HCT116 (cell line): ENCODE results near the gene ARHGEF3. TPM values are rescaled to one million over a fixed set of nuclear protein-coding genes. Genes with fewer than 3 reads are reported as not detected.

ENCODE experiments used
- ATAC-seq: fragments of 200-7000 bp; cut with Tn5 transposase; 2 replicates; pipeline ENCODE4 v1.9.1; 2020; ENCODE audit warnings: mild to moderate bottlenecking, moderate library complexity
- BruUV-seq: library from RNA; stranded (reverse); fragments of 400-500 nt; replicated peaks from 2 replicates; lab custom pipeline; 2021; lab: Mats Ljungman, UMichigan
- CTCF ChIA-PET: fragments of 300-600 bp; sonication (Branson Sonifier 250); formaldehyde crosslinking; loops from one replicate; lab custom pipeline; 2021; ENCODE audit warnings: antibody characterized with exemption; lab: Charles Lee
- POLR2A ChIA-PET: fragments of 300-600, 350-600 bp; sonication (Branson Sonifier 250); formaldehyde crosslinking; loops from one replicate; lab custom pipeline; 2021; ENCODE audit warnings: antibody characterized with exemption; lab: Charles Lee
- RAD21 ChIA-PET, 2 experiments: fragments of 300-600 bp; sonication (Branson Sonifier 250); formaldehyde crosslinking; loops; one replicate each; lab custom pipeline; 2023; ENCODE audit warnings: low total read pairs in 2 of 2; ENCODE audit not compliant: uncharacterized antibody in 2 of 2, unreplicated experiment in 2 of 2, low non-redundant PET in 1 of 2; lab: Charles Lee
- DNase-seq: peaks from one replicate; pipeline ENCODE4 v3.0.0-alpha.2; 2010; ENCODE audit warnings: low read depth, low spot score
- H2AFZ ChIP-seq: fragments of 200-600 bp; shearing (Covaris generic), sonication (generic); 2 replicates; pipeline ENCODE4 v1.6.1; 2017; ENCODE audit warnings: low read depth, mixed run types, mixed read lengths, antibody characterized with exemption, low read length; ENCODE audit not compliant: poor library complexity, severe bottlenecking
- H3K27ac ChIP-seq: 2 replicates; pipeline ENCODE4 v1.5.1; 2012; ENCODE audit warnings: low read depth, low read length
- H3K27me3 ChIP-seq: fragments of 200-600 bp; sonication (generic); 2 replicates; pipeline ENCODE4 v1.6.1; 2016; ENCODE audit warnings: mixed run types, low read length, mixed read lengths; ENCODE audit not compliant: insufficient read depth
- H3K36me3 ChIP-seq, 2 experiments: fragments of 200-500 bp in 1 of 2; fragments of 200-600 bp in 1 of 2; sonication (Bioruptor generic) in 1 of 2; sonication (generic) in 1 of 2; 2 replicates each; pipeline versions ENCODE4 v1.5.1 to v1.6.1; 2014 to 2016; ENCODE audit warnings: low read length in 2 of 2, inconsistent platforms in 1 of 2, mixed read lengths in 1 of 2, mixed run types in 1 of 2; ENCODE audit not compliant: insufficient read depth in 2 of 2, control insufficient read depth in 1 of 2
- H3K4me1 ChIP-seq, 2 experiments: fragments of 200-600 bp in 1 of 2; sonication (generic) in 1 of 2; 2 replicates each; pipeline versions ENCODE4 v1.5.1 to v1.6.1; 2012 to 2017; ENCODE audit warnings: low read length in 2 of 2, inconsistent platforms in 1 of 2, mild to moderate bottlenecking in 1 of 2, mixed read lengths in 1 of 2, mixed run types in 1 of 2, moderate library complexity in 1 of 2; ENCODE audit not compliant: insufficient read depth in 2 of 2, control insufficient read depth in 1 of 2
- H3K4me2 ChIP-seq: fragments of 200-600 bp; sonication (generic); 2 replicates; pipeline ENCODE4 v1.6.1; 2017; ENCODE audit warnings: mixed run types, low read length, mixed read lengths
- H3K4me3 ChIP-seq, 2 experiments: fragments of 200-600 bp in 1 of 2; sonication (generic) in 1 of 2; replicated peaks in 1 of 2; 2 replicates each; pipeline ENCODE4 v1.5.1; 2011 to 2016; ENCODE audit warnings: low read length in 2 of 2, control low read depth in 1 of 2, low read depth in 1 of 2, mild to moderate bottlenecking in 1 of 2, mixed read lengths in 1 of 2, mixed run types in 1 of 2
- H3K79me2 ChIP-seq: fragments of 200-600 bp; sonication (generic); 2 replicates; pipeline ENCODE4 v1.6.1; 2017; ENCODE audit warnings: mild to moderate bottlenecking, mixed run types, low read length, moderate library complexity, mixed read lengths; ENCODE audit not compliant: insufficient read depth
- H3K9ac ChIP-seq: fragments of 200-600 bp; sonication (generic); 2 replicates; pipeline ENCODE4 v1.6.1; 2016; ENCODE audit warnings: low read length, mixed read lengths
- H3K9me2 ChIP-seq: fragments of 200-600 bp; sonication (generic), shearing (Covaris generic); 2 replicates; pipeline ENCODE4 v1.6.1; 2017; ENCODE audit warnings: mixed run types, mild to moderate bottlenecking, moderate library complexity; ENCODE audit not compliant: insufficient read depth
- H3K9me3 ChIP-seq, 2 experiments: fragments of 200-500 bp in 1 of 2; fragments of 200-600 bp in 1 of 2; sonication (Bioruptor generic) in 1 of 2; sonication (generic) in 1 of 2; 2 replicates each; pipeline ENCODE4 v1.6.1; 2014 to 2017; ENCODE audit warnings: low read length in 2 of 2, mixed read lengths in 2 of 2, inconsistent platforms in 1 of 2, low read depth in 1 of 2, mild to moderate bottlenecking in 1 of 2, mixed run types in 1 of 2, moderate library complexity in 1 of 2; ENCODE audit not compliant: control insufficient read depth in 1 of 2, insufficient read depth in 1 of 2
- H4K20me1 ChIP-seq: fragments of 200-600 bp; sonication (generic), shearing (Covaris generic); 2 replicates; pipeline ENCODE4 v1.6.1; 2017; ENCODE audit warnings: mixed run types, mild to moderate bottlenecking, moderate library complexity; ENCODE audit not compliant: insufficient read depth
- ATF3 ChIP-seq: IDR thresholded peaks from 2 replicates; pipeline ENCODE4 v1.6.1; 2012
- EZH2 ChIP-seq: fragments of 200-600 bp; sonication (generic); IDR thresholded peaks from 2 replicates; pipeline ENCODE4 v1.6.1; 2017; ENCODE audit warnings: antibody characterized with exemption, mixed run types
- EZH2phosphoT487 ChIP-seq: fragments of 200-600 bp; IDR thresholded peaks from 2 replicates; pipeline ENCODE4 v1.6.1; 2018; ENCODE audit warnings: antibody characterized with exemption, borderline replicate concordance
- FOSL1 ChIP-seq: IDR thresholded peaks from 2 replicates; pipeline ENCODE4 v1.6.1; 2012; ENCODE audit warnings: low read depth
- RAD21 ChIP-seq: IDR thresholded peaks from 2 replicates; pipeline ENCODE4 v1.6.1; 2012; ENCODE audit warnings: low read depth, mild to moderate bottlenecking
- REST ChIP-seq: IDR thresholded peaks from 2 replicates; pipeline ENCODE4 v1.6.1; 2012; ENCODE audit warnings: low read depth
- SIN3A ChIP-seq: IDR thresholded peaks from 2 replicates; pipeline ENCODE4 v1.6.1; 2012; ENCODE audit warnings: low read depth
- SP1 ChIP-seq: IDR thresholded peaks from 2 replicates; pipeline ENCODE4 v1.6.1; 2012; ENCODE audit warnings: low read depth
- TCF7L2 ChIP-seq: IDR thresholded peaks from 2 replicates; pipeline ENCODE4 v1.7.0; 2011; ENCODE audit warnings: borderline replicate concordance, inconsistent platforms; ENCODE audit not compliant: insufficient read depth, insufficient read length; ENCODE audit errors: extremely low read depth
- YY1 ChIP-seq: IDR thresholded peaks from 2 replicates; pipeline ENCODE4 v1.6.1; 2011; ENCODE audit warnings: low read length, low read depth, moderate library complexity, mild to moderate bottlenecking; ENCODE audit not compliant: insufficient replicate concordance; ENCODE audit errors: extremely low read depth
- ZFX ChIP-seq: fragments of 450-650 bp; IDR thresholded peaks from 2 replicates; pipeline ENCODE4 v1.6.1; 2017
- intact Hi-C: fragments of 100-400 bp; cut with micrococcal nuclease; formaldehyde crosslinking; loops from 2 replicates; pipeline ENCODE4 v1.10.0; 2022
- total RNA-seq: library from RNA; stranded (reverse); gene quantifications from one replicate; pipeline ENCODE4 v1.2.1, GENCODE V29; 2021; ENCODE audit not compliant: unreplicated experiment
- TF ChIP-seq, protein P1 (sequence below), 3 experiments: fragments of 200-600 bp in 1 of 3; sonication (generic) in 1 of 3; IDR thresholded peaks in 2 of 3; conservative IDR thresholded peaks in 1 of 3; 2 replicates each; pipeline ENCODE4 v1.5.1; 2012 to 2017; ENCODE audit warnings: low read depth in 2 of 3, low read length in 2 of 3, antibody characterized with exemption in 1 of 3, borderline replicate concordance in 1 of 3, control low read depth in 1 of 3, mild to moderate bottlenecking in 1 of 3, mixed read lengths in 1 of 3, mixed run types in 1 of 3, moderate library complexity in 1 of 3; ENCODE audit not compliant: insufficient read depth in 1 of 3
- TF ChIP-seq, protein P2 (sequence below): IDR thresholded peaks from 2 replicates; pipeline ENCODE4 v1.6.1; 2011; ENCODE audit warnings: mild to moderate bottlenecking, low read length, moderate library complexity; ENCODE audit not compliant: insufficient replicate concordance; ENCODE audit errors: extremely low read depth

ARHGEF3 gene
- total RNA-seq, 1 experiment from 2014 or later = 18.1 TPM

- no peaks in the 10 kb centered on the region for H3K4me1 ChIP-seq
- H3K36me3 ChIP-seq = peaks cover 0 to 5% of the 10 kb centered on the region in 2 experiments; a peak in 2 of 4 replicates
- BruUV-seq = no TSS peak
- H3K4me2 ChIP-seq = no peak overlapping the region
- no peak overlapping the region for H3K4me3 ChIP-seq
- ATAC-seq (no peak), DNase-seq (no peak)
- H2AFZ ChIP-seq = no peak overlapping the region
- no peaks in the 10 kb centered on the region for H3K79me2 ChIP-seq
- H3K9ac ChIP-seq = no peak overlapping the region
- CTCF ChIA-PET = interaction anchor here (0.5 kb wide), 1 partner anchor 248 kb away, joined by 3 read pairs; no protein-coding TSS in a partner anchor
- intact Hi-C loops = no loop called here
- no peaks in the 10 kb centered on the region for H4K20me1 ChIP-seq
- no peak for TF ChIP-seq ATF3
- TF ChIP-seq RAD21 = no peak
- no peak for TF ChIP-seq REST
- TF ChIP-seq, protein P1, sequence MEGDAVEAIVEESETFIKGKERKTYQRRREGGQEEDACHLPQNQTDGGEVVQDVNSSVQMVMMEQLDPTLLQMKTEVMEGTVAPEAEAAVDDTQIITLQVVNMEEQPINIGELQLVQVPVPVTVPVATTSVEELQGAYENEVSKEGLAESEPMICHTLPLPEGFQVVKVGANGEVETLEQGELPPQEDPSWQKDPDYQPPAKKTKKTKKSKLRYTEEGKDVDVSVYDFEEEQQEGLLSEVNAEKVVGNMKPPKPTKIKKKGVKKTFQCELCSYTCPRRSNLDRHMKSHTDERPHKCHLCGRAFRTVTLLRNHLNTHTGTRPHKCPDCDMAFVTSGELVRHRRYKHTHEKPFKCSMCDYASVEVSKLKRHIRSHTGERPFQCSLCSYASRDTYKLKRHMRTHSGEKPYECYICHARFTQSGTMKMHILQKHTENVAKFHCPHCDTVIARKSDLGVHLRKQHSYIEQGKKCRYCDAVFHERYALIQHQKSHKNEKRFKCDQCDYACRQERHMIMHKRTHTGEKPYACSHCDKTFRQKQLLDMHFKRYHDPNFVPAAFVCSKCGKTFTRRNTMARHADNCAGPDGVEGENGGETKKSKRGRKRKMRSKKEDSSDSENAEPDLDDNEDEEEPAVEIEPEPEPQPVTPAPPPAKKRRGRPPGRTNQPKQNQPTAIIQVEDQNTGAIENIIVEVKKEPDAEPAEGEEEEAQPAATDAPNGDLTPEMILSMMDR (IDR thresholded peaks at IDR 0.05 in 2 of 3, conservative IDR thresholded peaks at IDR 0.05 in 1 of 3; ENCODE audit: borderline replicate concordance in 1 of 3, insufficient read depth in 1 of 3, low read depth in 2 of 3, low read length in 2 of 3) = no peak
- no peak for TF ChIP-seq YY1
- TF ChIP-seq FOSL1 = no peak
- TF ChIP-seq SP1 = no peak
- no peak for TF ChIP-seq SIN3A
- no peak for TF ChIP-seq EZH2
- TF ChIP-seq, protein P2, sequence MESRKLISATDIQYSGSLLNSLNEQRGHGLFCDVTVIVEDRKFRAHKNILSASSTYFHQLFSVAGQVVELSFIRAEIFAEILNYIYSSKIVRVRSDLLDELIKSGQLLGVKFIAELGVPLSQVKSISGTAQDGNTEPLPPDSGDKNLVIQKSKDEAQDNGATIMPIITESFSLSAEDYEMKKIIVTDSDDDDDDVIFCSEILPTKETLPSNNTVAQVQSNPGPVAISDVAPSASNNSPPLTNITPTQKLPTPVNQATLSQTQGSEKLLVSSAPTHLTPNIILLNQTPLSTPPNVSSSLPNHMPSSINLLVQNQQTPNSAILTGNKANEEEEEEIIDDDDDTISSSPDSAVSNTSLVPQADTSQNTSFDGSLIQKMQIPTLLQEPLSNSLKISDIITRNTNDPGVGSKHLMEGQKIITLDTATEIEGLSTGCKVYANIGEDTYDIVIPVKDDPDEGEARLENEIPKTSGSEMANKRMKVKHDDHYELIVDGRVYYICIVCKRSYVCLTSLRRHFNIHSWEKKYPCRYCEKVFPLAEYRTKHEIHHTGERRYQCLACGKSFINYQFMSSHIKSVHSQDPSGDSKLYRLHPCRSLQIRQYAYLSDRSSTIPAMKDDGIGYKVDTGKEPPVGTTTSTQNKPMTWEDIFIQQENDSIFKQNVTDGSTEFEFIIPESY = no peak
- TF ChIP-seq EZH2phosphoT487 = no peak
- no peak for TF ChIP-seq ZFX
- no peak for TF ChIP-seq TCF7L2
- H3K9me3 ChIP-seq = no peaks in the 10 kb centered on the region
- POLR2A ChIA-PET = no interaction called here
- H3K27ac ChIP-seq = no peak overlapping the region
- no peaks in the 10 kb centered on the region for H3K9me2 ChIP-seq
- H3K27me3 ChIP-seq = no peaks in the 10 kb centered on the region
- RAD21 ChIA-PET = no interaction called here
These were observed 62.7 kb downstream of the ARHGEF3 start for GRCh38 chr3:56739036-56739435.
